OCI-LY1 (cell line): Measurements from ENCODE around the gene CEP131.

ENCODE experiments used
- H2AFZ ChIP-seq: fragments of 200-600 bp; sonication (generic), shearing (Covaris generic); 2 replicates; pipeline ENCODE4 v1.6.0; 2014; ENCODE audit warnings: antibody characterized with exemption, mild to moderate bottlenecking, low read length
- H3F3A ChIP-seq: fragments of 200-600 bp; sonication (generic), shearing (Covaris generic); 2 replicates; pipeline ENCODE4 v1.6.0; 2014; ENCODE audit warnings: mild to moderate bottlenecking, antibody characterized with exemption, low read length, moderate library complexity; ENCODE audit not compliant: insufficient read depth
- H3K27ac ChIP-seq: fragments of 200-600 bp; sonication (generic); 2 replicates; pipeline ENCODE4 v1.5.1; 2014; ENCODE audit warnings: low read length, mixed run types, mild to moderate bottlenecking, low read depth; ENCODE audit not compliant: poor library complexity, severe bottlenecking
- H3K27me3 ChIP-seq: fragments of 200-600 bp; sonication (generic); 2 replicates; pipeline ENCODE4 v1.6.0; 2014; ENCODE audit warnings: antibody characterized with exemption, mild to moderate bottlenecking, low read length, moderate library complexity; ENCODE audit not compliant: insufficient read depth
- H3K36me3 ChIP-seq: fragments of 200-600 bp; sonication (generic); 2 replicates; pipeline ENCODE4 v1.6.1; 2014; ENCODE audit warnings: mild to moderate bottlenecking, antibody characterized with exemption, low read length, moderate library complexity, mixed read lengths; ENCODE audit not compliant: insufficient read depth
- H3K4me1 ChIP-seq: fragments of 200-600 bp; sonication (generic); 2 replicates; pipeline ENCODE4 v1.5.1; 2014; ENCODE audit warnings: mild to moderate bottlenecking, low read length, moderate library complexity; ENCODE audit not compliant: insufficient read depth, severe bottlenecking
- H3K4me2 ChIP-seq: fragments of 200-600 bp; sonication (generic), shearing (Covaris generic); 2 replicates; pipeline ENCODE4 v1.6.1; 2014; ENCODE audit warnings: low read length
- H3K4me3 ChIP-seq: fragments of 200-600 bp; sonication (generic); 2 replicates; pipeline ENCODE4 v1.5.1; 2014; ENCODE audit warnings: low read length, low read depth, mild to moderate bottlenecking, mixed read lengths; ENCODE audit not compliant: poor library complexity, severe bottlenecking
- H3K79me2 ChIP-seq: fragments of 200-600 bp; shearing (Covaris generic); 2 replicates; pipeline ENCODE4 v1.6.1; 2016; ENCODE audit warnings: mixed run types, low read length, mixed read lengths; ENCODE audit not compliant: insufficient read depth
- H3K9ac ChIP-seq: fragments of 200-600 bp; sonication (generic), shearing (Covaris generic); 2 replicates; pipeline ENCODE4 v1.6.1; 2014; ENCODE audit warnings: mild to moderate bottlenecking, low read length, mixed read lengths
- H3K9me2 ChIP-seq: fragments of 200-600 bp; sonication (generic), shearing (Covaris generic); 2 replicates; pipeline ENCODE4 v1.6.1; 2014; ENCODE audit warnings: low read depth, mild to moderate bottlenecking, low read length, mixed read lengths
- H3K9me3 ChIP-seq: fragments of 200-600 bp; shearing (Covaris generic); 2 replicates; pipeline ENCODE4 v1.6.1; 2014; ENCODE audit warnings: low read length, mixed read lengths
- H4K20me1 ChIP-seq: fragments of 200-600 bp; sonication (generic), shearing (Covaris generic); 2 replicates; pipeline ENCODE4 v1.6.0; 2016; ENCODE audit warnings: mild to moderate bottlenecking, low read length; ENCODE audit not compliant: insufficient read depth
- CTCF ChIP-seq: fragments of 200-600 bp; sonication (generic), shearing (Covaris generic); IDR thresholded peaks from 2 replicates; pipeline ENCODE4 v1.5.1; 2017; ENCODE audit warnings: mild to moderate bottlenecking, antibody characterized with exemption, low read length, moderate library complexity, mixed read lengths
- EZH2 ChIP-seq: fragments of 200-600 bp; sonication (generic), shearing (Covaris generic); IDR thresholded peaks from 2 replicates; pipeline ENCODE4 v1.8.0; 2017; ENCODE audit warnings: borderline replicate concordance, mixed run types, mild to moderate bottlenecking, antibody characterized with exemption, low read length, moderate library complexity, mixed read lengths

CEP131 gene

GRCh38 chr17:81218991-81219390, 3.8 kb downstream of the CEP131 start:
- no peak for TF ChIP-seq CTCF
- no peak for TF ChIP-seq EZH2
- H4K20me1 ChIP-seq, result no peaks in the 10 kb centered on the region
- H3K4me3 ChIP-seq, result no peak overlapping the region
- H3F3A ChIP-seq, result no peaks in the 10 kb centered on the region
- H3K4me1 ChIP-seq, result peaks cover 18% of the 10 kb centered on the region
- H2AFZ ChIP-seq, result no peak overlapping the region
- H3K27me3 ChIP-seq, result no peaks in the 10 kb centered on the region
- no peak overlapping the region for H3K4me2 ChIP-seq
- no peaks in the 10 kb centered on the region for H3K9me2 ChIP-seq
- no peaks in the 10 kb centered on the region for H3K79me2 ChIP-seq
- 0 out of 2 replicates have a peak, but pooled peaks cover 7% of the 10 kb centered on the region for H3K36me3 ChIP-seq
- no peaks in the 10 kb centered on the region for H3K9me3 ChIP-seq
- no peak overlapping the region for H3K27ac ChIP-seq
- no peak overlapping the region for H3K9ac ChIP-seq

- TF ChIP-seq CTCF, result no peak
- TF ChIP-seq EZH2, result no peak
- Histone ChIP-seq H3K27ac (no peak overlapping the region), H4K20me1 (no peaks in the 10 kb centered on the region)
Observed at GRCh38 chr17:81218459-81218858, 4.3 kb downstream of the CEP131 start.

GRCh38 chr17:81217491-81217890, 5.3 kb downstream of the CEP131 start:
- H3F3A ChIP-seq, result no peaks in the 10 kb centered on the region
- H4K20me1 ChIP-seq, result no peaks in the 10 kb centered on the region
- 0 out of 2 replicates have a peak, but pooled peaks cover 7% of the 10 kb centered on the region for H3K36me3 ChIP-seq
- H3K9me3 ChIP-seq, result no peaks in the 10 kb centered on the region
- TF ChIP-seq CTCF (no peak), EZH2 (no peak)
- no peaks in the 10 kb centered on the region for H3K79me2 ChIP-seq
- H3K27me3 ChIP-seq, result no peaks in the 10 kb centered on the region
- H3K4me1 ChIP-seq, result peaks cover 13% of the 10 kb centered on the region
- no peak overlapping the region for H2AFZ ChIP-seq
- H3K4me3 ChIP-seq, result no peak overlapping the region
- H3K27ac ChIP-seq, result no peak overlapping the region
- no peak overlapping the region for H3K9ac ChIP-seq
- no peak overlapping the region for H3K4me2 ChIP-seq
- no peaks in the 10 kb centered on the region for H3K9me2 ChIP-seq

More at GRCh38 chr17:81218459-81218858, 4.3 kb downstream of the CEP131 start:
- Histone ChIP-seq H3K27me3 (no peaks in the 10 kb centered on the region), H3K9ac (no peak overlapping the region), H3K9me2 (no peaks in the 10 kb centered on the region), H3F3A (no peaks in the 10 kb centered on the region), H3K79me2 (no peaks in the 10 kb centered on the region), H3K4me1 (peaks cover 15% of the 10 kb centered on the region), H3K36me3 (0 out of 2 replicates have a peak, but pooled peaks cover 7% of the 10 kb centered on the region), H3K9me3 (no peaks in the 10 kb centered on the region), H3K4me2 (no peak overlapping the region), H3K4me3 (no peak overlapping the region), H2AFZ (no peak overlapping the region)
